GM19395 (cell line): ENCODE measurements around the gene SIK3.

Experiments
- ATAC-seq: cut with Tn5 transposase; IDR thresholded peaks from one replicate; pipeline ENCODE4 v1.9.1; 2021; ENCODE audit warnings: mild to moderate bottlenecking, moderate library complexity; ENCODE audit not compliant: unreplicated experiment

The SIK3 gene

GRCh38 chr11:116873381-116873780, 224.8 kb downstream of the SIK3 start:
- ATAC-seq = no peak

- no peak for ATAC-seq
These were observed 227.0 kb downstream of the SIK3 start for GRCh38 chr11:116871248-116871647.

GRCh38 chr11:116870054-116870453, 228.2 kb downstream of the SIK3 start:
- ATAC-seq = no peak

GRCh38 chr11:116869610-116870009, 228.6 kb downstream of the SIK3 start:
- no peak for ATAC-seq

GRCh38 chr11:116868066-116868465, 230.2 kb downstream of the SIK3 start:
- no peak for ATAC-seq

GRCh38 chr11:116867619-116868018, 230.6 kb downstream of the SIK3 start:
- no peak for ATAC-seq

- no peak for ATAC-seq
These were observed 231.3 kb downstream of the SIK3 start for GRCh38 chr11:116866804-116867455.

GRCh38 chr11:116865696-116866095, 232.5 kb downstream of the SIK3 start:
- ATAC-seq = no peak

GRCh38 chr11:116864531-116864930, 233.7 kb downstream of the SIK3 start:
- ATAC-seq = no peak

- ATAC-seq = no peak
These were observed 235.3 kb downstream of the SIK3 start for GRCh38 chr11:116862951-116863350.

- ATAC-seq = no peak
These were observed 236.0 kb downstream of the SIK3 start for GRCh38 chr11:116862185-116862584.

GRCh38 chr11:116861539-116861938, 236.7 kb downstream of the SIK3 start:
- no peak for ATAC-seq

- ATAC-seq = no peak
These were observed 237.9 kb downstream of the SIK3 start for GRCh38 chr11:116860303-116860702.

- no peak for ATAC-seq
These were observed 239.1 kb downstream of the SIK3 start for GRCh38 chr11:116859175-116859574.

GRCh38 chr11:116857936-116858335, 240.3 kb downstream of the SIK3 start:
- no peak for ATAC-seq

GRCh38 chr11:116857316-116857715, 240.9 kb downstream of the SIK3 start:
- ATAC-seq = no peak

GRCh38 chr11:116856423-116856822, 241.8 kb downstream of the SIK3 start:
- ATAC-seq = no peak

GRCh38 chr11:116855413-116855812, 242.8 kb downstream of the SIK3 start:
- no peak for ATAC-seq

- ATAC-seq = peak; percentile 95
These were observed 244.7 kb downstream of the SIK3 start for GRCh38 chr11:116853461-116854073.

- no peak for ATAC-seq
These were observed 245.8 kb downstream of the SIK3 start for GRCh38 chr11:116852261-116853031.

- ATAC-seq = no peak
These were observed 246.6 kb downstream of the SIK3 start for GRCh38 chr11:116851626-116852025.

GRCh38 chr11:116849486-116849885, 248.7 kb downstream of the SIK3 start:
- ATAC-seq = no peak
